Ishikawa (cell line): ENCODE measurements around the gene FAM32A.

Experiments used
- CEBPB ChIP-seq: IDR thresholded peaks from 2 replicates; pipeline ENCODE4 v1.6.1; 2012
- RAD21 ChIP-seq: IDR thresholded peaks from 2 replicates; pipeline ENCODE4 v1.6.1; 2012; ENCODE audit warnings: low read depth
- ZBTB7A ChIP-seq: IDR thresholded peaks from 2 replicates; pipeline ENCODE4 v1.6.1; 2012; ENCODE audit warnings: low read depth
- TF ChIP-seq, protein P1 (sequence below): IDR thresholded peaks from 2 replicates; pipeline ENCODE4 v1.6.1; 2012
- TF ChIP-seq, protein P2 (sequence below): IDR thresholded peaks from 2 replicates; pipeline ENCODE4 v1.6.1; 2012
- TF ChIP-seq, protein P3 (sequence below): IDR thresholded peaks from 2 replicates; pipeline ENCODE4 v1.6.1; 2012; ENCODE audit warnings: low read depth, mild to moderate bottlenecking

DNA sequence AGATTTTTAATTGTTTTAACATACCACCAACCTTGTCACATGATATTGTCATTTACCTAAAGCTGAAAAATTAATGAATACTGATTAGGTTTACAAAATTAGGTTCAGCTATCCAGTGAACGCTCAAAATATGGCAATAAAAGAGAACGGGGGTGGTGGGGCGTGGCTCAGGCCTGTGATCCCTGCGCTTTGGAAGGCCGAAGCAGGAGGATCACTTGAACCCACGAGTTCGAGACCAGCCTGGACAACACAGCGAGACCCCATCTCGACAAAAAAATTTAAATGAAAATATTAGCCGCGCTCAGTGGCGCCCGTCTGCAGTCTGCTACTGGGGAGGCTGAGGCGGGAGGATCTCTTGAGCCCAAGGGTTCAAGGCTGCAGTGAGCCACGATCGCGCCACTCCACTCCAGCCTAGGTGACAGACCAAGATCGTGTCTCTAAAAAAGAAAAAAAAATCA is 516 bp upstream of the FAM32A start:
- no peak for TF ChIP-seq CEBPB
- TF ChIP-seq RAD21: no peak
- TF ChIP-seq, protein P1, sequence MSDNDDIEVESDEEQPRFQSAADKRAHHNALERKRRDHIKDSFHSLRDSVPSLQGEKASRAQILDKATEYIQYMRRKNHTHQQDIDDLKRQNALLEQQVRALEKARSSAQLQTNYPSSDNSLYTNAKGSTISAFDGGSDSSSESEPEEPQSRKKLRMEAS: no peak
- TF ChIP-seq ZBTB7A: no peak
- TF ChIP-seq, protein P2, sequence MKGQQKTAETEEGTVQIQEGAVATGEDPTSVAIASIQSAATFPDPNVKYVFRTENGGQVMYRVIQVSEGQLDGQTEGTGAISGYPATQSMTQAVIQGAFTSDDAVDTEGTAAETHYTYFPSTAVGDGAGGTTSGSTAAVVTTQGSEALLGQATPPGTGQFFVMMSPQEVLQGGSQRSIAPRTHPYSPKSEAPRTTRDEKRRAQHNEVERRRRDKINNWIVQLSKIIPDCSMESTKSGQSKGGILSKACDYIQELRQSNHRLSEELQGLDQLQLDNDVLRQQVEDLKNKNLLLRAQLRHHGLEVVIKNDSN: no peak
- TF ChIP-seq, protein P3, sequence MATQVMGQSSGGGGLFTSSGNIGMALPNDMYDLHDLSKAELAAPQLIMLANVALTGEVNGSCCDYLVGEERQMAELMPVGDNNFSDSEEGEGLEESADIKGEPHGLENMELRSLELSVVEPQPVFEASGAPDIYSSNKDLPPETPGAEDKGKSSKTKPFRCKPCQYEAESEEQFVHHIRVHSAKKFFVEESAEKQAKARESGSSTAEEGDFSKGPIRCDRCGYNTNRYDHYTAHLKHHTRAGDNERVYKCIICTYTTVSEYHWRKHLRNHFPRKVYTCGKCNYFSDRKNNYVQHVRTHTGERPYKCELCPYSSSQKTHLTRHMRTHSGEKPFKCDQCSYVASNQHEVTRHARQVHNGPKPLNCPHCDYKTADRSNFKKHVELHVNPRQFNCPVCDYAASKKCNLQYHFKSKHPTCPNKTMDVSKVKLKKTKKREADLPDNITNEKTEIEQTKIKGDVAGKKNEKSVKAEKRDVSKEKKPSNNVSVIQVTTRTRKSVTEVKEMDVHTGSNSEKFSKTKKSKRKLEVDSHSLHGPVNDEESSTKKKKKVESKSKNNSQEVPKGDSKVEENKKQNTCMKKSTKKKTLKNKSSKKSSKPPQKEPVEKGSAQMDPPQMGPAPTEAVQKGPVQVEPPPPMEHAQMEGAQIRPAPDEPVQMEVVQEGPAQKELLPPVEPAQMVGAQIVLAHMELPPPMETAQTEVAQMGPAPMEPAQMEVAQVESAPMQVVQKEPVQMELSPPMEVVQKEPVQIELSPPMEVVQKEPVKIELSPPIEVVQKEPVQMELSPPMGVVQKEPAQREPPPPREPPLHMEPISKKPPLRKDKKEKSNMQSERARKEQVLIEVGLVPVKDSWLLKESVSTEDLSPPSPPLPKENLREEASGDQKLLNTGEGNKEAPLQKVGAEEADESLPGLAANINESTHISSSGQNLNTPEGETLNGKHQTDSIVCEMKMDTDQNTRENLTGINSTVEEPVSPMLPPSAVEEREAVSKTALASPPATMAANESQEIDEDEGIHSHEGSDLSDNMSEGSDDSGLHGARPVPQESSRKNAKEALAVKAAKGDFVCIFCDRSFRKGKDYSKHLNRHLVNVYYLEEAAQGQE: no peak
